Psoas muscle (tissue), 8 donors: ENCODE data around the gene PLEKHM2. TPM values are rescaled to one million over a fixed set of nuclear protein-coding genes. Genes with fewer than 3 reads are reported as not detected.

Source experiments
- ATAC-seq, 4 donors: fragments of 200-7000 bp; cut with Tn5 transposase; one replicate each; pipeline ENCODE4 v1.9.1; 2020; ENCODE audit warnings: moderate library complexity in 3 of 4, mild to moderate bottlenecking in 2 of 4
- DNase-seq, 2 donors: peaks; one replicate each; pipeline ENCODE4 v3.0.0-alpha.2; 2020
- H3K27ac ChIP-seq: fragments of 200-600 bp; one replicate; pipeline ENCODE4 v1.8.0; 2022
- H3K27me3 ChIP-seq, 3 donors: fragments of 200-600 bp in 1 of 3; one replicate each; pipeline versions ENCODE4 v1.6.1 to v1.8.0; 2013 to 2022; ENCODE audit warnings: low read length in 2 of 3, mild to moderate bottlenecking in 2 of 3, moderate library complexity in 1 of 3; ENCODE audit not compliant: insufficient read depth in 3 of 3
- H3K36me3 ChIP-seq, 2 donors: fragments of 200-600 bp in 1 of 2; one replicate each; pipeline versions ENCODE4 v1.6.1 to v1.8.0; 2013 to 2022; ENCODE audit warnings: low read depth in 1 of 2, mild to moderate bottlenecking in 1 of 2, moderate library complexity in 1 of 2; ENCODE audit not compliant: insufficient read depth in 1 of 2
- H3K4me1 ChIP-seq: fragments of 200-600 bp; one replicate; pipeline ENCODE4 v1.8.0; 2022
- H3K4me3 ChIP-seq: fragments of 200-600 bp; one replicate; pipeline ENCODE4 v1.8.0; 2022; ENCODE audit warnings: mild to moderate bottlenecking
- H3K9me3 ChIP-seq: fragments of 200-600 bp; one replicate; pipeline ENCODE4 v1.8.0; 2022
- WGBS, 3 donors: extraction: QIAGEN DNeasy Blood & Tissue Kit; methylation state at CpG; one replicate each; pipeline versions ENCODE4 v1.1.6 to v1.1.7; 2013; 5-methylcytosine and 5-hydroxymethylcytosine counted together
- intact Hi-C, 2 donors: fragments of 100-400 bp; cut with DNase I; formaldehyde crosslinking; loops; one replicate each; pipeline versions ENCODE4 v1.11.0 to v1.14.2; 2022
- polyA plus RNA-seq, 3 donors: library from polyadenylated mRNA; stranded (reverse); fragments of 200-250 nt; gene quantifications; one replicate each; pipeline ENCODE4 v1.2.3, GENCODE V29; 2013
- total RNA-seq, 4 donors: library from RNA; stranded (reverse); fragmentation: NEBNext Ultra II Directional in 2 of 4; extraction: Animal tissue kit (Norgen Biotek cat#: 25700) in 2 of 4; gene quantifications; one replicate each; pipeline versions ENCODE4 v1.2.1 to v1.2.4, GENCODE V29; 2021 to 2023
- TF ChIP-seq, protein P1 (sequence below): fragments of 200-600 bp; IDR thresholded peaks from one replicate; pipeline ENCODE4 v1.8.0; 2022; ENCODE audit warnings: antibody characterized with exemption
- donor health status: healthy with polysubstance abuse.
- donor health status: DM: no; HTN: no; CAD: no; lungs with moderate emphysema.
- donor health status: Bipolar disorder and iron deficiency.
- donor health status: healthy.
- donor health status: DM: yes; HTN: yes; CAD: no.
- donor health status: DM: no; HTN: no; CAD: no.
- donor health status: DM: no; HTN: no; CAD: no.
- donor health status: DM: yes; HTN: yes; CAD: no.

The PLEKHM2 gene
- total and polyA plus RNA-seq, 7 donors = 78.1 to 177 (median 148) TPM

DNA sequence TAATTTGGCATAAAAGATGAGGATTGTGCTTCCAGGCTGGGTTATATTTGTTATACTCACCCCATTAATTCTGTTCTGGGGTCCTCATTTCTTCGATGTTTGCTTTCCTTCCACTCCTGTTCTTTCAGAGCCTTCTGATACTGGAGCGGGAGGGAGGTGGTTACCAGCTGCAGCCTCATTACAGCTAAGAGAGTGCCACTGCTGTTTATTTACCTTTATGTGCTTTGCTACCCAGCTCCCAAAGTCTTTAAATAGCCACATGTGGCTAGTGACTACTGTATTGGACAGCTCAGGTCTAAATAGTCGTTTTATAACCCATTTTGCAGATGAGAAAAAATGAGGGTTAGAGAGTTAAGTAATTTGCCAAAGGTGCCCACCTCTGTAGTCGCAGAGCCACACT lies 25.1 kb downstream of the PLEKHM2 start:
- Histone ChIP-seq H3K4me3 (no peak overlapping the region), H3K27me3 (no peaks in the 10 kb centered on the region), H3K4me1 (peaks cover 82% of the 10 kb centered on the region), H3K36me3 (no peaks in the 10 kb centered on the region), H3K27ac (peak overlapping the region; percentile 94), H3K9me3 (no peaks in the 10 kb centered on the region)
- TF ChIP-seq, protein P1, sequence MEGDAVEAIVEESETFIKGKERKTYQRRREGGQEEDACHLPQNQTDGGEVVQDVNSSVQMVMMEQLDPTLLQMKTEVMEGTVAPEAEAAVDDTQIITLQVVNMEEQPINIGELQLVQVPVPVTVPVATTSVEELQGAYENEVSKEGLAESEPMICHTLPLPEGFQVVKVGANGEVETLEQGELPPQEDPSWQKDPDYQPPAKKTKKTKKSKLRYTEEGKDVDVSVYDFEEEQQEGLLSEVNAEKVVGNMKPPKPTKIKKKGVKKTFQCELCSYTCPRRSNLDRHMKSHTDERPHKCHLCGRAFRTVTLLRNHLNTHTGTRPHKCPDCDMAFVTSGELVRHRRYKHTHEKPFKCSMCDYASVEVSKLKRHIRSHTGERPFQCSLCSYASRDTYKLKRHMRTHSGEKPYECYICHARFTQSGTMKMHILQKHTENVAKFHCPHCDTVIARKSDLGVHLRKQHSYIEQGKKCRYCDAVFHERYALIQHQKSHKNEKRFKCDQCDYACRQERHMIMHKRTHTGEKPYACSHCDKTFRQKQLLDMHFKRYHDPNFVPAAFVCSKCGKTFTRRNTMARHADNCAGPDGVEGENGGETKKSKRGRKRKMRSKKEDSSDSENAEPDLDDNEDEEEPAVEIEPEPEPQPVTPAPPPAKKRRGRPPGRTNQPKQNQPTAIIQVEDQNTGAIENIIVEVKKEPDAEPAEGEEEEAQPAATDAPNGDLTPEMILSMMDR = no peak
- 48 to 76% (median 58%) methylated on average over 4 of the region's 4 CpGs for WGBS, 3 donors
- DNase-seq (no peak), ATAC-seq (no peak)
- intact Hi-C loops = no loop called here

DNA sequence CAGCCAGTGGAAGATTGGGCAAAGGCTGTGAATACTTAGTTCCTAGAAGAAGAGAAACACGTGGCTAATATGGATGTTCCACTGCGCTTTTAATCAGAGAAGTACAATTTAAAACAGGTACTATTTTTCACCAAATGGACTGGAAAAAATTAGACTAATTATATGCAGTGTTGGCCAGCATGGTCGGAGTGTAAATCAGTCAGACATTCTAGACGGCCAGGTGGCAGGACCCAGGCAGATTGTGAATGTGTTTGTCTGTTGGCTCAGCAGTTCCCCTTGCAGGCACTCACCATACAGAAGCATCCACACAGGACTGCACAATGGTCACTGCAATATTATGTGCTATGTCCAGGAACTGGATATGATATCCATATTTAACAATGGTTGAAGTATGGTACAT lies 28.0 kb downstream of the PLEKHM2 start:
- Histone ChIP-seq H3K4me3 (no peak overlapping the region), H3K4me1 (peaks cover 86% of the 10 kb centered on the region), H3K9me3 (no peaks in the 10 kb centered on the region), H3K36me3 (peaks cover 0 to 12% of the 10 kb centered on the region in 2 donors), H3K27me3 (no peaks in the 10 kb centered on the region), H3K27ac (peak overlapping the region; percentile 94)
- DNase-seq = no peak
- WGBS, 3 donors = 28 to 48% (median 35%) methylated on average over 4 of the region's 4 CpGs
- ATAC-seq = no peak
- TF ChIP-seq, protein P1 = no peak
- intact Hi-C loops = loop anchor here in 1 of 2 donors (5.0 kb wide), 1 partner anchor 120 kb away; no protein-coding TSS in a partner anchor

DNA sequence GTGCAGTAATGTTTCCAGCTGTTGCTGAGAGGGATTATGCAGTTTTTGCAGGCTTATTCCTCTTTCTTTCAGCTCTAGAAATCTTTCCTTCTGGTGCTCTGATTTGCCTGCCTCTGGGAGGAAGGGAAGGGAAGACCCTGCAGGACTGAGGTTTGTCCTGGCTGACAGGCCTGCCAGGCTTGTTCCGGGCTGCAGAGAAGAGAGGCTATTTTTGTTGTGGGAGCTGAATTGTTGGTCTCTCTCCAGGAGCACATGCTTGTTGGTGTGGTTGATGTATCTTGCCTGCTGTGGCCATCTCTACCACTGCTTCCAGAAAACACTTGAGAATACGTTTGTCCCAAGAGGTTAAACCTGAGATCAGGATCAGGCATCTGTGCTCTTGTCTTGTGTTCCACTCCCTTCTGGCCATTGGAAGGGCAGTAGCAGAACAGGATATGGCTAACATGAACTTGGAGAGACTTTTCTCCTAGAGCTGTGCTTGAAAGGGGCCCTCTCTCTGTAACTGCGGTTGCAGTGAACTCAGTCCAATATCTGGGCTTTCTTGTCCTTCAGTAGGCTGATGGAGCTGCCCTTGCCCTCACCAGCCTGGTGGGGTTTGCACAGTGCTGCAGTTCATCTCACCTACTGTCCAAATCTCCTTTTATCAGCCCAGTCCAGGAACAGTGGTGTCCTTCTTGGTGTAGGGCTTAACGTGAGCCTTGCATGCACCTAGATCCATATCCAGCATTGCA lies 30.5 kb downstream of the PLEKHM2 start:
- WGBS, 3 donors = 13 to 23% (median 14%) methylated on average over 4 of the region's 4 CpGs
- Histone ChIP-seq H3K4me1 (peaks cover 80% of the 10 kb centered on the region), H3K36me3 (peaks cover 2 to 35% of the 10 kb centered on the region in 2 donors), H3K27ac (peak overlapping the region; percentile 94), H3K9me3 (no peaks in the 10 kb centered on the region), H3K4me3 (no peak overlapping the region), H3K27me3 (no peaks in the 10 kb centered on the region)
- intact Hi-C loops = loop anchor here in 1 of 2 donors (5.0 kb wide), 1 partner anchor 122 kb away; no protein-coding TSS in a partner anchor
- peak in 1 of 2 donors; percentile 73 for DNase-seq
- TF ChIP-seq, protein P1 = no peak
- peak; percentile 70 to 80 (median 76) for ATAC-seq

DNA sequence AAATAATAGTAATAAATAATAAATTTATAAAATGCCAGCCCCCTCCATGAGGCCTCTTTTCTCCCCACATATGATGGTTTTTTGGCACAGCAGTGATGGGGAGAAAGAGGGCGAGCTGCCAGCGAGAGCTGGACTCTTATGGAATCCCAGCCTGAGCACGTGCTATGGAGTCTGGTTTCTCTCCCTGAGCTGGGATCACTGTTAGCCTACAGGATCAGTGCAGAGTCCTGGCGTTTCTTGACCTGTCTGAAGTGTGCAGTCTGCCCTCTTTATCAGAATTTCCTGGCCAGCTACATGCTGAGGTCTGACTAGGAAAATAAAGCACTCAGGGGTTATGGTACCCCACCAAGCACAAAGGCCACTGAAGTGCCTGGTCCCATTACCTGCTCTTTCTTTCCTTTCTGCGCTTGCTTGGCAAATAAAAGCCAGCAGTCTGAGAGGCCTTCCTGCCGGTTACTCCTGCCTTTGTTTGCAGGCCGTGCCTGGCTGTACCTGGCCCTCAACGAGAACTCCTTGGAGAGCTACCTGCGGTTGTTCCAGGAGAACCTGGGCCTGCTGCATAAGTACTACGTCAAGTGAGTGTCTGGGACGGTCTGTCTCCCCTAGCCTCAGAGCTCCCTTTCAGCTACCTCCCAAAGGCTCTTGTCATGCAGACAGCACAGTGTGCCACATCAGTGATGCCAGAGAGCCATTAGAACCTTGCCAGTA lies 33.5 kb downstream of the PLEKHM2 start:
- 47 to 62% (median 51%) methylated on average over 11 of the region's 11 CpGs for WGBS, 3 donors
- H3K27ac ChIP-seq = peak overlapping the region; percentile 94
- ATAC-seq (peak in 1 of 4 donors; percentile 31), DNase-seq (no peak)
- H3K4me3 ChIP-seq = no peak overlapping the region
- H3K9me3 ChIP-seq = no peaks in the 10 kb centered on the region
- TF ChIP-seq, protein P1 = no peak
- intact Hi-C loops = no loop called here
- peaks cover 69% of the 10 kb centered on the region for H3K4me1 ChIP-seq
- H3K27me3 ChIP-seq = no peaks in the 10 kb centered on the region
- peaks cover 5 to 62% of the 10 kb centered on the region in 2 donors for H3K36me3 ChIP-seq
